H9 (cell line): Measurements from ENCODE around the gene PACS1. TPM values are rescaled to one million over a fixed set of nuclear protein-coding genes. Genes with fewer than 3 reads are reported as not detected.
"Not testable (repeated sequence)": the region's sequence is repeated elsewhere in the genome, so short reads cannot be mapped to it uniquely, and the experiment has no call there.

Experiments
- DNase-seq: peaks from one replicate; pipeline ENCODE4 v3.0.0-alpha.2; 2017
- H2AFZ ChIP-seq: one replicate; pipeline ENCODE4 v1.6.1; 2013; ENCODE audit warnings: mild to moderate bottlenecking, low read length, control low read depth, moderate library complexity
- H2AK5ac ChIP-seq: 2 replicates; pipeline ENCODE4 v1.6.1; 2013; ENCODE audit warnings: low read length, control low read depth, mixed read lengths; ENCODE audit not compliant: insufficient read length
- H2BK120ac ChIP-seq: one replicate; pipeline ENCODE4 v1.6.1; 2013; ENCODE audit warnings: low read depth, mild to moderate bottlenecking, low read length, control low read depth, inconsistent platforms; ENCODE audit not compliant: poor library complexity, severe bottlenecking
- H2BK12ac ChIP-seq: 2 replicates; pipeline ENCODE4 v1.6.1; 2013; ENCODE audit warnings: low read length, control low read depth, mixed read lengths, low read depth; ENCODE audit not compliant: insufficient read length
- H2BK15ac ChIP-seq: 2 replicates; pipeline ENCODE4 v1.6.1; 2013; ENCODE audit warnings: low read depth, low read length, control low read depth
- H2BK20ac ChIP-seq: one replicate; pipeline ENCODE4 v1.6.1; 2013; ENCODE audit warnings: low read depth, mild to moderate bottlenecking, low read length, control low read depth, inconsistent platforms; ENCODE audit not compliant: poor library complexity, severe bottlenecking
- H2BK5ac ChIP-seq: 2 replicates; pipeline ENCODE4 v1.6.1; 2013; ENCODE audit warnings: low read length, control low read depth, mixed read lengths; ENCODE audit not compliant: insufficient read length
- H3K14ac ChIP-seq: 2 replicates; pipeline ENCODE4 v1.6.1; 2013; ENCODE audit warnings: low read length, control low read depth; ENCODE audit not compliant: insufficient read depth
- H3K18ac ChIP-seq: 2 replicates; pipeline ENCODE4 v1.6.1; 2013; ENCODE audit warnings: low read depth, mild to moderate bottlenecking, mixed read lengths, low read length, control low read depth; ENCODE audit not compliant: insufficient read length
- H3K23ac ChIP-seq: 2 replicates; pipeline ENCODE4 v1.6.1; 2013; ENCODE audit warnings: low read length, control low read depth, mixed read lengths, low read depth; ENCODE audit not compliant: insufficient read length
- H3K23me2 ChIP-seq: 2 replicates; pipeline ENCODE4 v1.6.1; 2013; ENCODE audit warnings: low read depth, mild to moderate bottlenecking, mixed read lengths, low read length, control low read depth; ENCODE audit not compliant: insufficient read length, poor library complexity, severe bottlenecking
- H3K27ac ChIP-seq: 2 replicates; pipeline ENCODE4 v1.5.1; 2013; ENCODE audit warnings: low read length, control low read depth, mixed read lengths, low read depth; ENCODE audit not compliant: insufficient read length
- H3K27me3 ChIP-seq: 2 replicates; pipeline ENCODE4 v1.6.1; 2013; ENCODE audit warnings: low read length, control low read depth, inconsistent platforms; ENCODE audit not compliant: insufficient read depth
- H3K4ac ChIP-seq: 2 replicates; pipeline ENCODE4 v1.6.1; 2013; ENCODE audit warnings: low read depth, mild to moderate bottlenecking, control low read depth, inconsistent platforms, low read length, moderate library complexity
- H3K4me1 ChIP-seq: 2 replicates; pipeline ENCODE4 v1.6.1; 2013; ENCODE audit warnings: low read length, control low read depth, inconsistent platforms; ENCODE audit not compliant: insufficient read depth
- H3K4me2 ChIP-seq: 2 replicates; pipeline ENCODE4 v1.6.1; 2013; ENCODE audit warnings: low read length, control low read depth, mixed read lengths; ENCODE audit not compliant: insufficient read length, insufficient read depth
- H3K56ac ChIP-seq: 2 replicates; pipeline ENCODE4 v1.6.1; 2013; ENCODE audit warnings: low read depth, mild to moderate bottlenecking, mixed read lengths, low read length, control low read depth; ENCODE audit not compliant: insufficient read length
- H3K79me1 ChIP-seq: 2 replicates; pipeline ENCODE4 v1.6.1; 2013; ENCODE audit warnings: low read depth, mild to moderate bottlenecking, moderate library complexity, low read length, control low read depth, inconsistent platforms; ENCODE audit not compliant: insufficient read depth, poor library complexity, severe bottlenecking
- H3K79me2 ChIP-seq: 2 replicates; pipeline ENCODE4 v1.6.1; 2013; ENCODE audit warnings: low read length, control low read depth, inconsistent platforms; ENCODE audit not compliant: insufficient read depth
- H3K9ac ChIP-seq: 2 replicates; pipeline ENCODE4 v1.6.1; 2013; ENCODE audit warnings: low read length, control low read depth, mixed read lengths; ENCODE audit not compliant: insufficient read length; ENCODE audit errors: extremely low read depth
- H3K9me3 ChIP-seq: one replicate; pipeline ENCODE4 v1.6.1; 2013; ENCODE audit warnings: low read depth, low read length, inconsistent platforms; ENCODE audit not compliant: control insufficient read depth
- H3T11ph ChIP-seq: one replicate; pipeline ENCODE4 v1.6.1; 2013; ENCODE audit warnings: mild to moderate bottlenecking, low read length, control low read depth, inconsistent platforms
- H4K20me1 ChIP-seq: one replicate; pipeline ENCODE4 v1.6.1; 2013; ENCODE audit not compliant: control insufficient read depth, insufficient read length, insufficient read depth
- H4K5ac ChIP-seq: 2 replicates; pipeline ENCODE4 v1.6.1; 2013; ENCODE audit warnings: low read depth, mild to moderate bottlenecking, mixed read lengths, low read length, control low read depth; ENCODE audit not compliant: insufficient read length
- H4K8ac ChIP-seq: replicated peaks from 2 replicates; pipeline ENCODE4 v1.6.1; 2013; ENCODE audit warnings: low read length, control low read depth, mixed read lengths, low read depth; ENCODE audit not compliant: insufficient read length
- H4K91ac ChIP-seq: 2 replicates; pipeline ENCODE4 v1.6.1; 2013; ENCODE audit warnings: low read depth, mild to moderate bottlenecking, moderate library complexity, mixed read lengths, low read length, control low read depth; ENCODE audit not compliant: insufficient read length
- H3K27ac Mint-ChIP-seq, 3 experiments: 2 replicates in 2 of 3; 3 replicates in 1 of 3; pipeline ENCODE4 v1.8.0; 2020 to 2021; ENCODE audit warnings: mixed read lengths in 3 of 3, mild to moderate bottlenecking in 1 of 3, moderate library complexity in 1 of 3
- H3K27me3 Mint-ChIP-seq: 2 replicates; pipeline ENCODE4 v1.8.0; 2021; ENCODE audit warnings: low read depth, mild to moderate bottlenecking, moderate library complexity, mixed read lengths
- H3K36me3 Mint-ChIP-seq, 3 experiments: 2 replicates in 2 of 3; 3 replicates in 1 of 3; pipeline ENCODE4 v1.8.0; 2020 to 2021; ENCODE audit warnings: low read depth in 3 of 3, mixed read lengths in 3 of 3; ENCODE audit not compliant: insufficient read depth in 1 of 3
- H3K4me1 Mint-ChIP-seq, 2 experiments: 2 replicates each; pipeline ENCODE4 v1.8.0; 2020; ENCODE audit warnings: mixed read lengths in 2 of 2
- H3K4me3 Mint-ChIP-seq, 2 experiments: 2 replicates in 1 of 2; 3 replicates in 1 of 2; pipeline ENCODE4 v1.8.0; 2020 to 2021; ENCODE audit warnings: mild to moderate bottlenecking in 2 of 2, mixed read lengths in 2 of 2, moderate library complexity in 1 of 2
- H3K9me3 Mint-ChIP-seq, 2 experiments: 2 replicates in 1 of 2; 3 replicates in 1 of 2; pipeline ENCODE4 v1.8.0; 2020; ENCODE audit warnings: mild to moderate bottlenecking in 2 of 2, mixed read lengths in 2 of 2, moderate library complexity in 1 of 2
- WGBS: extraction: QIAGEN DNeasy Blood & Tissue Kit; methylation state at CpG from one replicate; pipeline ENCODE4 v1.1.7; 2013; ENCODE audit warnings: missing lambda C conversion rate, low lambda C conversion rate, mixed read lengths; ENCODE audit not compliant: insufficient read length; ENCODE audit errors: extremely low coverage; 5-methylcytosine and 5-hydroxymethylcytosine counted together
- total RNA-seq: library from RNA; stranded (reverse); gene quantifications from 2 replicates; pipeline ENCODE4 v1.2.1, GENCODE V29; 2021

The PACS1 gene
- total RNA-seq, 1 experiment from 2014 or later = 35.5 TPM

DNA sequence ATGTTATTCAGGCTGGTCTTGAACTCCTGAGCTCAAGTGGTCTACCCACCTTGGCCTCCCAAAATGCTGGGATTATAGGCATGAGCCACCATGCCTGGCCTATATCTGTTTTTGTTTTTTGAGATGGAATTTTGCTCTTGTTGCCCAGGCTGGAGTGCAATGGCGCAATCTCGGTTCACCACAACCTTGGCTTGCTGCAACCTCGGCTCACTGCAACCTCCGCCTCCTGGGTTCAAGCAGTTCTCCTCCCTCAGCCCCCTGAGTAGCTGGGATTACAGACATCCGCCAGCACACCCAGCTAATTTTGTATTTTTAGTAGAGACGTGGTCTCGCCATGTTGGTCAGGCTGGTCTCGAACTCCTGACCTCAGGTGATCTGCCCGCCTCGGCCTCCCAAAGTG lies 29.7 kb downstream of the PACS1 start:
- DNase-seq, H2BK5ac ChIP-seq, H3T11ph ChIP-seq, H3K79me2 ChIP-seq, H4K91ac ChIP-seq, H2BK12ac ChIP-seq, H3K9me3 Mint-ChIP-seq, H3K4me3 Mint-ChIP-seq, H3K36me3 Mint-ChIP-seq, H3K23ac ChIP-seq, H3K18ac ChIP-seq, H3K27ac Mint-ChIP-seq, H3K4me2 ChIP-seq, H3K9ac ChIP-seq, H3K4me1 ChIP-seq, H2AK5ac ChIP-seq, H3K4me1 Mint-ChIP-seq, H4K8ac ChIP-seq, H2BK20ac ChIP-seq, H3K9me3 ChIP-seq, H2AFZ ChIP-seq, H2BK15ac ChIP-seq, H3K27me3 Mint-ChIP-seq, H2BK120ac ChIP-seq, H4K20me1 ChIP-seq, H3K27ac ChIP-seq, H3K27me3 ChIP-seq, H3K14ac ChIP-seq, H3K4ac ChIP-seq, H3K79me1 ChIP-seq, H3K23me2 ChIP-seq, H4K5ac ChIP-seq, H3K56ac ChIP-seq: not testable (repeated sequence)
- WGBS = no CpG with 5 or more reads among the region's 10 CpGs
